ENCODE measurements around the gene PHRF1.

Gene PHRF1

DNA sequence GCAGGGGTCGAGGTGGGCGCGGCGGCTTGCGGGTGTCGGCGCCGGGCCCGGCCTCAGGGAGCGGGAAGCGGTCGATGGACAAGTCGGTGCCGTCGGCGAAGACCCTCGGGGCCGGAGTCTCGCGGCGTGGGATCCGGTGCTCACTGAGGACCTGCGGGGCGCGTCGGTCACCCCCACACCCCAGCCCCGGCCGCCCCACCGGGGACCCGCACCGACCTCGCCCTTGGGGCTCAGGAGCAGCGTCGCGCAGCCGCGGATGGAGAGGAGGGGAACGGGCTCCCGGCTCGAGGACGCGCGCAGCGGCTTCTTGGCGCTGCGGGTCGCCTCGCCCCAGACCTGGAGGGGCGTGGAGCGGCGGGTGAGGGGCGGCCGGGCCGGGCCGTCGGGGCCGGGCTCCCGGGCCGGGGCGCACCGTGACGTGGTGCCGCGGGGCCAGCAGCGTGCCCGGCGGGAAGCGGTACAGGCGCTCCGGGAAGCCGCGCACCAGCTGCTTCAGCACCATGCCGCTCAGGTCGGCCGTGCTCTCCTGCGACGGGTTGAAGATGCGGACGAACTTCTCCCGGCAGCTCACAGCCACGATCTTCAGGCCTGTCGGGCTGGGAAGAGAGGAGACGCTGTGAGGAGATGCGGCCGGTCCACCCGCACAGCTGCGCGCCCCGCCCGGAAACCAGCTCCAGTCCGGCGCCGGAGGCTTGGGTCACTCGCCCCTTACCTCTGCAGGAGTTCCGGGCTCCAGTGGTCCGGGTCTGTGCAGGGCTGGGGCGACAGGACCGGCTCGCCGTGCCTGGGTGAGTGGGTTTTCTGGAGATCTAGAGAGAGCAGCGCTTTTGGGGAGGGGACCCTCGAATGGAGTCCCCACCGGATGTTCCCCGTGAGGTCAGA is 20.2 kb upstream of the PHRF1 start:
- Histone ChIP-seq H3K9me3 (ENCODE audit: insufficient read depth, low read depth, low read length) (no peaks in the 10 kb centered on the region), H3K9ac (ENCODE audit: low read depth, low read length) (no peak overlapping the region), H3K27me3 (ENCODE audit: insufficient read depth, low read length) (peaks cover 53% of the 10 kb centered on the region), H3K4me3 (ENCODE audit: low read length) (peak overlapping the region; percentile 60; the same call in 1 of the 2 replicates), H3K4me1 (ENCODE audit: insufficient read depth, low read length) (peaks cover 4% of the 10 kb centered on the region; the same call in 1 of the 2 replicates), H3K36me3 (ENCODE audit: insufficient read depth, low read depth, low read length) (no peaks in the 10 kb centered on the region), H3K27ac (ENCODE audit: low read length) (no peak overlapping the region)

DNA sequence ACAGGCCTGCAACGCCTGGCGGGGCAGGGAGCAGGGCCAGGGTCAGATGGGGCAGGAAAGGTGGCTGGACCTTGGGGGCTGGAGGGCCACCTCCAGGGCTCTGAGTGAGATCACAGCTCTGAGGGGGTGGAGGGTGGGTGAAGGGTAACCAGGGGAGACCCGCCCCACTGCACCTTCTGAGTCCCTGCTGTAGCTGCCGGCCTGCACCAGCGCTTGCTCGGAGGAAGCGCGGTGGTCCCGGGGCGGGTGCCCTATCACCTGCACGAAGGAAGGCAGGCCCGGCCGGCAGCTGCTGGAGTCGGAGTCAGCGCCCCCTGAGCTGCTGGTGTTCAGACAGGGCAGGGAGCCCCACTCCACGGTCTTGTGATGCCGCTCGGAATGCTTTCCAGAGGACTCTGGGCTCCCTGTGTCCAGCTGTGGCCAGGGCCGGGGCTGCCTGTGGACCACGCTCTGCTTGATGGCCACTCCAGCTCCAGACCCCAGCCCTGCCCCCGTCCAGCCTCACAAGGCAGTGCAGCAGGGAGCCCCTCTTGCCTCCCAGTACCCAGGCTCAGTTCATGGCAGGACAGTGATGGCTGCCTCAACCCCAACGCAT is 19.5 kb upstream of the PHRF1 start:
- Histone ChIP-seq H3K27me3 (ENCODE audit: insufficient read depth, low read length) (peaks cover 56% of the 10 kb centered on the region), H3K9ac (ENCODE audit: low read depth, low read length) (no peak overlapping the region), H3K27ac (ENCODE audit: low read length) (no peak overlapping the region), H3K4me3 (ENCODE audit: low read length) (peak overlapping the region; percentile 60; the same call in 1 of the 2 replicates), H3K9me3 (ENCODE audit: insufficient read depth, low read depth, low read length) (no peaks in the 10 kb centered on the region), H3K4me1 (ENCODE audit: insufficient read depth, low read length) (peaks cover 4% of the 10 kb centered on the region; the same call in 1 of the 2 replicates), H3K36me3 (ENCODE audit: insufficient read depth, low read depth, low read length) (no peaks in the 10 kb centered on the region)

DNA sequence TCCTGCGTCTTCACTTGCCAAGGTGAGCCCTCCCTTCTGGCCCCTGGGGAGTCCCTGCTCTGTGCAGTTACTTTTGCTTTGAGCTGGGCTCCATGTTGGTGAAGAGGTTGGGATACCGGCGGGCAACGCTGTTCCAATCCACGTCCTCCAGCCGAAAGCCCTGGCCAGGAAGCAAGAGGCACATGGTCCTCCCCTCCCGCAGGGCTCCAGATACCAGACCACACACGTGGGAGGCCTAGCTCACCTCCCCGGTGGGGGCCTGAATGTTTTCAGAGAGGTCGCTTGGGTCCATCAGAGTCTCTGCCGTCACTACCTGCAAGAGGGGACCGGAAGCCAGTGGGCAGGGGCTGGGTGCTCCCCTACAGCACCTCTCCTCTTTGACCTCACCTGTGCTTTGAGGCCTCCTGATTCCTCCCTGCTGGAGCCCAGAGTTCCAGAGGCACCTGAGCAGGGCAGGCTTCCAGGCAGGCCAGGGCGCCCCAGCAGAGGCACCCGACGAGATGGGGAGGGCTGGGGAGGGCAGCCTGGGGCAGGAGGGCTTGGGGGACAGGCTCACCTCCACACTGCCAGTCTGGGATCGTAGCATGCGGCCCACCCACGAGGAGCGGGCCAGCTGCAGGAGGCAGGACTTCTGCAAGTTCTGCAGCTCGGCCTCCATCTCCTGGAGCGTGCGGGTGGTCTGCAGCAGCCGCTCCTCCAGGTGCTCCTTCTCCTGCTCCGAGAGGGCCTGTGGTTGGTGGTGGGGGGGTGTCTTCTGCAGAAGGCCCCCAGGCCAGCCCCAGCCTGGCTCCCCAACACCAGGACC is 18.7 kb upstream of the PHRF1 start:
- peaks cover 58% of the 10 kb centered on the region for H3K27me3 ChIP-seq (ENCODE audit: insufficient read depth, low read length)
- no peak overlapping the region for H3K4me3 ChIP-seq (ENCODE audit: low read length)
- H3K4me1 ChIP-seq (ENCODE audit: insufficient read depth, low read length): peaks cover 4% of the 10 kb centered on the region; the same call in 1 of the 2 replicates
- no peaks in the 10 kb centered on the region for H3K9me3 ChIP-seq (ENCODE audit: insufficient read depth, low read depth, low read length)
- no peak overlapping the region for H3K9ac ChIP-seq (ENCODE audit: low read depth, low read length)
- no peak overlapping the region for H3K27ac ChIP-seq (ENCODE audit: low read length)
- H3K36me3 ChIP-seq (ENCODE audit: insufficient read depth, low read depth, low read length): no peaks in the 10 kb centered on the region

- Histone ChIP-seq H3K9me3 (ENCODE audit: insufficient read depth, low read depth, low read length) (no peaks in the 10 kb centered on the region), H3K27me3 (ENCODE audit: insufficient read depth, low read length) (peaks cover 58% of the 10 kb centered on the region), H3K9ac (ENCODE audit: low read depth, low read length) (no peak overlapping the region), H3K4me1 (ENCODE audit: insufficient read depth, low read length) (peaks cover 4% of the 10 kb centered on the region; the same call in 1 of the 2 replicates), H3K27ac (ENCODE audit: low read length) (no peak overlapping the region), H3K4me3 (ENCODE audit: low read length) (no peak overlapping the region), H3K36me3 (ENCODE audit: insufficient read depth, low read depth, low read length) (peaks cover under 1% of the 10 kb centered on the region; the same call in 1 of the 2 replicates)
These were observed 17.8 kb upstream of the PHRF1 start for GRCh38 chr11:558503-558902.

GRCh38 chr11:559020-559620 is 17.1 kb upstream of the PHRF1 start:
- Histone ChIP-seq H3K36me3 (ENCODE audit: insufficient read depth, low read depth, low read length) (peaks cover 7% of the 10 kb centered on the region; the same call in 1 of the 2 replicates), H3K27me3 (ENCODE audit: insufficient read depth, low read length) (peaks cover 53% of the 10 kb centered on the region), H3K4me1 (ENCODE audit: insufficient read depth, low read length) (peaks cover 4% of the 10 kb centered on the region; the same call in 1 of the 2 replicates), H3K9me3 (ENCODE audit: insufficient read depth, low read depth, low read length) (no peaks in the 10 kb centered on the region), H3K4me3 (ENCODE audit: low read length) (no peak overlapping the region), H3K9ac (ENCODE audit: low read depth, low read length) (no peak overlapping the region), H3K27ac (ENCODE audit: low read length) (no peak overlapping the region)

DNA sequence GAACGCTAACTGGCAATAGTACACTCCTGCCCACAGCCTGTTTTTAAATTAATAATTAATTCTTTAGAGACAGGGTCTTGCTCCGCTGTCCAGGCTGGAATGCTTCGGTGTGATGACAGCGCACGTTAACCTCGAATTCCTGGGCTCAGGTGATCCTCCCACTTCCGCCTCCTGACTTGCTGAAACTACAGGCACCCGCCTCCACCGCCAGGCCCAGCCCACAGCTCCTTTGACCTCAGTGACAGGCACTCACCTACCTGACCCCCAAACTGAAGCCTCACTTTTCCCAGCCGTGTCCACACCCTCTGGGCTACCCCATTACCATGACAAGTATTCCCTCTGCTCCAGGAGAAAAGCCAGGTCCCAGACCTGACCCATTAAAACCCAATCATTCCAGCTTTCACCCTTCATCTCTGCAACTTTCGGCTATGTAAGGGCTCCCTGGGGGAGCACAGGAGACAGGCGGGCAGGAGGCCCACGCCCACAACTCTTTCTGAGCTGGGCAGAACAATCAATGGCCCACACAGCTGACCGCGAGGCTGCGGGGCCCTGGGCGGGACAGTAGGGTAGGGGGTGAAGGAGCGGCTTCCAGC is 16.5 kb upstream of the PHRF1 start:
- H3K4me1 ChIP-seq (ENCODE audit: insufficient read depth, low read length): peaks cover 4% of the 10 kb centered on the region; the same call in 1 of the 2 replicates
- peak overlapping the region; percentile 64 for H3K4me3 ChIP-seq (ENCODE audit: low read length)
- H3K27me3 ChIP-seq (ENCODE audit: insufficient read depth, low read length): peaks cover 49% of the 10 kb centered on the region
- H3K27ac ChIP-seq (ENCODE audit: low read length): no peak overlapping the region
- no peaks in the 10 kb centered on the region for H3K9me3 ChIP-seq (ENCODE audit: insufficient read depth, low read depth, low read length)
- peaks cover 7% of the 10 kb centered on the region; the same call in 1 of the 2 replicates for H3K36me3 ChIP-seq (ENCODE audit: insufficient read depth, low read depth, low read length)
- no peak overlapping the region for H3K9ac ChIP-seq (ENCODE audit: low read depth, low read length)

GRCh38 chr11:560305-561147 is 15.7 kb upstream of the PHRF1 start, which contains the start of the genes LMNTD2 and RASSF7:
Gene LMNTD2, minus strand, starts transcription at chr11:560738. Its CDS starts 22 bp downstream, at chr11:560716.
Gene RASSF7, plus strand, starts transcription at chr11:560970. Its CDS starts 799 bp downstream, at chr11:561769.
- H3K27ac ChIP-seq (ENCODE audit: low read length): no peak within 1 kb of the TSS
- peaks cover 45% of the 10 kb centered on the region for H3K27me3 ChIP-seq (ENCODE audit: insufficient read depth, low read length)
- peak within 1 kb of the TSS; percentile 77 for H3K4me3 ChIP-seq (ENCODE audit: low read length)
- H3K36me3 ChIP-seq (ENCODE audit: insufficient read depth, low read depth, low read length): peaks cover 7% of the 10 kb centered on the region; the same call in 1 of the 2 replicates
- H3K9ac ChIP-seq (ENCODE audit: low read depth, low read length): peak within 1 kb of the TSS; percentile 68
- no peaks in the 10 kb centered on the region for H3K9me3 ChIP-seq (ENCODE audit: insufficient read depth, low read depth, low read length)
- peaks cover 4% of the 10 kb centered on the region; the same call in 1 of the 2 replicates for H3K4me1 ChIP-seq (ENCODE audit: insufficient read depth, low read length)

DNA sequence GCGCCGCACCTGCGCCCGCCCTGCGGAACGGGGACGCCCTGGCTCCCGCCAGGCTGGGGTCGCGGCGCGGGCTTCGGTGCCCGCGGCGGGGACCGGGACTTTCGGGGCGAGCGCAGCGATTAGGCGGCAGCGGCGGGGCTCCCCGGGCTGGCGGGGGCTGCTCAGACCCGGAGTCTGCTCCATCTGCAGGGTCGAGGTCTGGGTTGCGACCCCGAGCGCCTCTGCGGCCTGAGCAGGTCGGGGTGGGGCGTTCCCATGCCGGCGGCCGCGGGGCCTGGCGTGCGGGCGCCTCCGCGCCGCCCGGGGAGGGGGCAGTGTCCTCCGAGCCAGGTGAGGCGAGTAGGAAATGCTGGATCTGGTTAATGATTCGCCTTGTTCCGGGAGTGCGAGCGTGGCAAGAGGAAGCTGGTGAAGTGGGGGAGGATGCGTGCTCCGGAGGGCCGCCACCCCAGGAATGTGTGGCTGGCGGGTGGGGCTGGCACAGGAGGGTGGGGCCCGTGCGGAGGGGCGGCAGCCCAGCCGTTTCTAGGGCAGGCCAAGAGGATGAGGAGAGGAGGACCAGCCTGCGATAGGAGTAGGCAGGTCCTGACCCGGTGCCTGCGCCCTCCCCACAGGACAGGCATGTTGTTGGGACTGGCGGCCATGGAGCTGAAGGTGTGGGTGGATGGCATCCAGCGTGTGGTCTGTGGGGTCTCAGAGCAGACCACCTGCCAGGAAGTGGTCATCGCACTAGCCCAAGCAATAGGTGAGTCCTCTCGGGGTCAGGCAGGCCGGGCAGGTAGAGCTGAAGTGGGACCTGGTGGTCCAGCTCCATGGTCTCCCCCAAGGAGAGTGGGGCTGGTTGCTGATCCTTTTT is 14.9 kb upstream of the PHRF1 start:
- Histone ChIP-seq H3K4me1 (ENCODE audit: insufficient read depth, low read length) (peaks cover 4% of the 10 kb centered on the region; the same call in 1 of the 2 replicates), H3K27ac (ENCODE audit: low read length) (no peak overlapping the region), H3K27me3 (ENCODE audit: insufficient read depth, low read length) (peaks cover 37% of the 10 kb centered on the region), H3K4me3 (ENCODE audit: low read length) (peak overlapping the region; percentile 77), H3K36me3 (ENCODE audit: insufficient read depth, low read depth, low read length) (peaks cover 7% of the 10 kb centered on the region; the same call in 1 of the 2 replicates), H3K9me3 (ENCODE audit: insufficient read depth, low read depth, low read length) (no peaks in the 10 kb centered on the region), H3K9ac (ENCODE audit: low read depth, low read length) (peak overlapping the region; percentile 68)

DNA sequence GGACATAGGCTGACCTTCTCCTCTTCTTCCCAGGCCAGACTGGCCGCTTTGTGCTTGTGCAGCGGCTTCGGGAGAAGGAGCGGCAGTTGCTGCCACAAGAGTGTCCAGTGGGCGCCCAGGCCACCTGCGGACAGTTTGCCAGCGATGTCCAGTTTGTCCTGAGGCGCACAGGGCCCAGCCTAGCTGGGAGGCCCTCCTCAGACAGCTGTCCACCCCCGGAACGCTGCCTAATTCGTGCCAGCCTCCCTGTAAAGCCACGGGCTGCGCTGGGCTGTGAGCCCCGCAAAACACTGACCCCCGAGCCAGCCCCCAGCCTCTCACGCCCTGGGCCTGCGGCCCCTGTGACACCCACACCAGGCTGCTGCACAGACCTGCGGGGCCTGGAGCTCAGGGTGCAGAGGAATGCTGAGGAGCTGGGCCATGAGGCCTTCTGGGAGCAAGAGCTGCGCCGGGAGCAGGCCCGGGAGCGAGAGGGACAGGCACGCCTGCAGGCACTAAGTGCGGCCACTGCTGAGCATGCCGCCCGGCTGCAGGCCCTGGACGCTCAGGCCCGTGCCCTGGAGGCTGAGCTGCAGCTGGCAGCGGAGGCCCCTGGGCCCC is 14.1 kb upstream of the PHRF1 start:
- Histone ChIP-seq H3K27me3 (ENCODE audit: insufficient read depth, low read length) (peaks cover 32% of the 10 kb centered on the region), H3K27ac (ENCODE audit: low read length) (no peak overlapping the region), H3K36me3 (ENCODE audit: insufficient read depth, low read depth, low read length) (peaks cover 7% of the 10 kb centered on the region; the same call in 1 of the 2 replicates), H3K4me1 (ENCODE audit: insufficient read depth, low read length) (peaks cover 4% of the 10 kb centered on the region; the same call in 1 of the 2 replicates), H3K9me3 (ENCODE audit: insufficient read depth, low read depth, low read length) (no peaks in the 10 kb centered on the region), H3K9ac (ENCODE audit: low read depth, low read length) (no peak overlapping the region), H3K4me3 (ENCODE audit: low read length) (peak overlapping the region; percentile 77)

All from iPS-20b (cell line).